Fibroblast of villous mesenchyme (primary cell): ENCODE measurements around the gene BLOC1S4. TPM values are rescaled to one million over a fixed set of nuclear protein-coding genes. Genes with fewer than 3 reads are reported as not detected.

ENCODE experiments used
- DNase-seq: peaks from one replicate; pipeline ENCODE4 v3.0.0-alpha.2; 2010; ENCODE audit warnings: low read depth
- H3K4me3 ChIP-seq: 2 replicates; pipeline ENCODE4 v1.5.1; 2011; ENCODE audit warnings: low read depth, mild to moderate bottlenecking, low read length
- total RNA-seq: library from RNA; depleted of rRNA; stranded (reverse); fragments of >200 nt; gene quantifications from 2 replicates; pipeline ENCODE4 v1.2.3, GENCODE V29; 2012
- TF ChIP-seq, protein P1 (sequence below): IDR thresholded peaks from 2 replicates; pipeline ENCODE4 v1.5.1; 2012; ENCODE audit warnings: low read depth, mild to moderate bottlenecking, low read length; ENCODE audit not compliant: insufficient read depth

The BLOC1S4 gene
- total RNA-seq, 1 donor, result 10.4 TPM

DNA sequence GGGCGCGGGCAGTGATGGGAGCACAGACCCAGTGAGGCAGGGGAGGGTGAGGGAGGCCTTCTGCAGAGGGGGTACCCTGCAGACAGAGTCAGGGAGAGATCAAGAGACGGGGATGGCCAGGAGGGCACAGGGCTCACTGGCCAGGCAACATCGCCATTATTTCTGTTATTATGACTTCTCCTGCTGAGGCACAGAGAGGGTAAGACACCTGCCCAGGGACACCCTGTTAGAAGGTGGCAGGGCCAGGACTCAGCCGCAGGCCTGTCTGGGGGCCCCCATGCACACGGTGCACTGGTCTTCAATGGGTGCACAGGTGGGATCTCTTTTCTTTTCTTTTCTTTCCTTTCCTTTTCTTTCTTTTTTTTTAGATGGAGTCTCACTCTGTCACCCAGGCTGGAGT lies 15.8 kb downstream of the BLOC1S4 start:
- no peak overlapping the region for H3K4me3 ChIP-seq
- TF ChIP-seq, protein P1, sequence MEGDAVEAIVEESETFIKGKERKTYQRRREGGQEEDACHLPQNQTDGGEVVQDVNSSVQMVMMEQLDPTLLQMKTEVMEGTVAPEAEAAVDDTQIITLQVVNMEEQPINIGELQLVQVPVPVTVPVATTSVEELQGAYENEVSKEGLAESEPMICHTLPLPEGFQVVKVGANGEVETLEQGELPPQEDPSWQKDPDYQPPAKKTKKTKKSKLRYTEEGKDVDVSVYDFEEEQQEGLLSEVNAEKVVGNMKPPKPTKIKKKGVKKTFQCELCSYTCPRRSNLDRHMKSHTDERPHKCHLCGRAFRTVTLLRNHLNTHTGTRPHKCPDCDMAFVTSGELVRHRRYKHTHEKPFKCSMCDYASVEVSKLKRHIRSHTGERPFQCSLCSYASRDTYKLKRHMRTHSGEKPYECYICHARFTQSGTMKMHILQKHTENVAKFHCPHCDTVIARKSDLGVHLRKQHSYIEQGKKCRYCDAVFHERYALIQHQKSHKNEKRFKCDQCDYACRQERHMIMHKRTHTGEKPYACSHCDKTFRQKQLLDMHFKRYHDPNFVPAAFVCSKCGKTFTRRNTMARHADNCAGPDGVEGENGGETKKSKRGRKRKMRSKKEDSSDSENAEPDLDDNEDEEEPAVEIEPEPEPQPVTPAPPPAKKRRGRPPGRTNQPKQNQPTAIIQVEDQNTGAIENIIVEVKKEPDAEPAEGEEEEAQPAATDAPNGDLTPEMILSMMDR, result no peak
- no peak for DNase-seq

DNA sequence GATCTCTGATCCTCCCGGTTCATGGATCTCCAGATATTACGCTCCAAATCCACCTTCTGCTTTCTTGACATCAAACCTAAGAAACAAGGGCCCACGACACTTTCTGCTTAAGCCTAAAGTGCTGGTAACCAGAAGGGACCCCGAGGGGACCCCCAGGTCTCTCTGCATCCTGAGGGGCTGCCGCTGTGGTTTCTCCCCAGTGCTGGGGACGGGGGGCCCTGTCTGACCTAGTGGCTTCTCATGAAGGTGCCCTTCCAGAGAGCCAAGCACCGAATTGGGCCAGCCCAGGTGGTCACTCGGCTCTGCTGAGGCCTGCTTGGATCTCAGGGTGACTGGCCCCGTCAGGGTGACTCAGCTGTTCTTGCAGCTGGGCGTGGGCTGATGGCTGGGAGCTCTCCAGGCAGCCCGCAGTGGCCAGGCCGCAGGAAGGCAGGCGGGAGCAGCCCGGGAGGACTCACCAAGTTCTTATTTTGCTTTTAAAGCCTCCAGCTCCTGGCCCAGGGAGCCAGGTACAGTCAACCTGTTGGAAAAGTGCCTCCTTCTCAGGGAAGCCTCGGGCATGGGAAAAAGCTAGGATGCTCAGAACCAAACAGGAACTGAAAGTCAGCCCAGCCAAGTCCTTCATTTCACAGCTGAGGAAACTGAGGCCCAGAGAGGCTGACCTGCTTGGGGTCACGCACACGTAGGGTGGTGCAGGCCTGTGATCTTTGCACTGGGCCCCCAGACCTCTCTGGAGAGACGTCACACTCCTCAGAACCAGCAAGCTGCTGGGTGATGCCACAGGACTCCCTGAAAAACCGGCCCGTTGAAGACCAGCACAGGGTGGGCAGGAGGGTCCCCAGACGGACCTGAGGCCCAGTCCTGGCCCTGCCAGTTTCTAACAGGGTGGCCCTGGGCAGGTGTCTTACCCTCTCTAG lies 16.7 kb downstream of the BLOC1S4 start:
- TF ChIP-seq, protein P1, result no peak
- H3K4me3 ChIP-seq, result no peak overlapping the region
- peak; percentile 93 for DNase-seq

DNA sequence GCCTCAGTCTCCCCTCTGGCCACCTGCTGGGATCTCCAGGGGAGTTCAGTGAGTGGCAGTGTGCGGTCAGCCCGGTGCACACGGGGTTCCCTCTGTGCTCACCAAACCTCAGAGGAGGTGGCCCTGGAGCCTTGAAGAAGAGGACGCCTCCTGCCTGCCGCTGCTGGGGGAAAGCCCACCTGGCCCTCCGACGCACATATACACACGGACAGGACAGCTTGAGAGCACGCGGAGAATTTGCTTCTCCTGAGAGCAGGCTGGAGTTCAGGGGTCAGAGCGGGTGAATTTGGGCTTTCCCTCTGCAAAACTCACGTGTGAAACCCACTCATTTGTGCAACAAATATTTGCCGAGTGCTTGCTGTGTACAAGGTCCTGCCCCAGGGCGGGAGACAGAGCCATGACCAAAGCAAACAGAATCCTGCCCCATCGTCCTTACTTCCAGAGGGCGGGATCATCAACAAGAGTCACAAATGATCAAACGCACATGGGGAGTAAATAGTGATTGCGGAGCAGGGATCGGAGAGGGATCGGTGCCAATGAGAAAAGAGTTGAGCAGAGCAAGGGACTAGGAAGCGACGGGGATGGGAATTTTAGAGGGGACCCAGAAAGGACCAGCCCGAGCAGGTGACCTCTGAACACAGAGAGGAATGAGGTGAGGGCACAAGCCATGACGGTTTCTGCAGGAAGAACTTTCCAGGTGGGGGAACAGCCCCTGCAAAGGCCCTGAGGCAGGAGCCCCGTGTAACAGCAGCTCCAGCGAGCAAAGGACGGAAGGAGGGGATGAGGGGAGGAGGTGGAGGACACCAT lies 17.6 kb downstream of the BLOC1S4 start:
- H3K4me3 ChIP-seq, result no peak overlapping the region
- DNase-seq, result no peak
- TF ChIP-seq, protein P1, result no peak

DNA sequence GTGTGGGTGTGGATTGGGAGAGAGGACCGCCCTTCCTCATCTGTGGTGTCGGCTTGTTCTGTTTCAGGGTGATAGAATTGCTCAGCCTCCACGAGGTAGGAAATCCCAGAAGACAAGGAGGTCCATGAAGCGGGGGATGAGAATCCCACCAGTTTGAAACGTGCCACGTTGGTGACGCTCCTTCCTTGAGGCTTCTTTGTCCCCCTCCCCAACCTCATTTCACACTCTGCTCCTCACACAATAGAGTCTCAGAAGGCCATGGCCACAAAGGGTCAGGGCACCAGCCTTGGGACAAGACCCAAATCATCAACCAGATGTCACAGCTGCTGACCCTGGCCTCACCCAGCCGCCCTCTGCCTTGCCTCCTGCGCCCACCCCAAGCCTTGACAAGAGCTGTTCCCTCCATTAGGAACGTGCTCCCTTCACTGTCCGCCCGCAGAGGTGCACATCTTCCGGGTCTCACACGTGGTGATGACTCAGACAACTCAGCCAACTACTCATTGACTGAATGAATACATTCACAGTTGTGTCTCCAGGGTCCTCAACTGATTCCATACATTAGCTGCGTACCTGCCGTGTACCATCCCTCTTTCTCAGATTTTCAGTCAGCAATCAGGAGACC lies 18.3 kb downstream of the BLOC1S4 start:
- no peak overlapping the region for H3K4me3 ChIP-seq
- no peak for DNase-seq

DNA sequence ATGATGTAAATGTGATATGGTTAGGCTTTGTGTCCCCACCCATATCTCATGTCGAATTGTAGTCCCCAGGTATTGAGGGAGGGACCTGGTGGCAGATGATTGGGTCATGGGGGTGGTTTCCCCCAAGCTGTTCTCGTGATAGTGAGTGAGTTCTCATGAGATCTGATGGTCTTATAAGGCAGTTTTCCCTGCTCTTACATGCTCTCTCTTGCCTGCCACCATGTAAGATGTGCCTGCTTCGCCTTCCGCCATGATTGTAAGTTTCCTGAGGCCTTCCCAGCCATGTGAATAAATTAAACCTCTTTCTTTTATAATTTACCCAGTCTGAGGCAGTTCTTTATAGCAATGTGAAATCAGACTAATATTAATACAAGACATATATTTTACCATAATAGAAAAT lies 23.9 kb downstream of the BLOC1S4 start:
- no peak overlapping the region for H3K4me3 ChIP-seq
- TF ChIP-seq, protein P1, result no peak
- no peak for DNase-seq

More for the DNA sequence above, 18.3 kb downstream of the BLOC1S4 start:
- TF ChIP-seq, protein P1, result no peak

DNA sequence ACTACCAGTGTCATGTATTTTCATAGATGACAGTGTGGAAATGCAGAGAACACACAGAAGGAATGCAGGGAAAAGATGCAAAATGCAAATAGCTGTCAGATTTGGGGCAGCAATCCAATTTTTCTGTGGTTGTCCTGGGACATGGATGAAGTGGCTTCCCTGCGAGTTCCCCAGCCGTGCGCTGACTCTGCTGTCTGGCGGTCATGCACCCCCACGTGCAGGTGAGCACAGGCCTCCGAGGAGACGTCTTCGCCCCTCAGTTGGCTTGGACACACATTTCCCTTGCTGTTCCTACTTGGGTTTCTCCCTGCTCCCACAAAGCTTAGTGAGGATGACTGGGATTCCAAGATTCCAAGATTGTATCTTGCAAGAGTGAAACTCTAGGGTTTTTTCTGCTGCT lies 24.4 kb downstream of the BLOC1S4 start:
- no peak for DNase-seq
- TF ChIP-seq, protein P1, result no peak
- no peak overlapping the region for H3K4me3 ChIP-seq
